ENCODE data around the gene RFX5. TPM values are rescaled to one million over a fixed set of nuclear protein-coding genes. Genes with fewer than 3 reads are reported as not detected.

Gene RFX5
- total RNA-seq, 1 experiment from 2014 or later: 72.7 TPM

GRCh38 chr1:151343587-151343986, 3.5 kb downstream of the RFX5 start:
- H3K79me2 ChIP-seq (ENCODE audit: insufficient read depth, low read length): peaks cover 1% of the 10 kb centered on the region; the same call in 1 of the 2 replicates
- no peak overlapping the region for H3K9ac ChIP-seq (ENCODE audit: extremely low read depth, insufficient read length, low read length)

More at GRCh38 chr1:151343587-151343986, 3.5 kb downstream of the RFX5 start:
- Histone ChIP-seq H3K18ac (ENCODE audit: insufficient read length, low read depth, low read length) (no peak overlapping the region), H3K23ac (ENCODE audit: insufficient read length, low read depth, low read length) (no peak overlapping the region), H2BK5ac (ENCODE audit: insufficient read length, low read length) (no peak overlapping the region), H2BK15ac (ENCODE audit: low read depth, low read length) (no peak overlapping the region), H3K9me3 (ENCODE audit: control insufficient read depth, low read depth, low read length) (no peaks in the 10 kb centered on the region), H4K91ac (ENCODE audit: insufficient read length, low read depth, low read length) (no peak overlapping the region), H3K27me3 (ENCODE audit: insufficient read depth, low read length) (no peaks in the 10 kb centered on the region), H2BK120ac (ENCODE audit: low read depth, low read length, poor library complexity, severe bottlenecking) (no peak overlapping the region), H2BK12ac (ENCODE audit: insufficient read length, low read depth, low read length) (no peak overlapping the region), H4K20me1 (ENCODE audit: control insufficient read depth, insufficient read depth, insufficient read length) (peaks cover 2% of the 10 kb centered on the region), H3K27ac (ENCODE audit: insufficient read length, low read depth, low read length) (no peak overlapping the region), H3K56ac (ENCODE audit: insufficient read length, low read depth, low read length) (no peak overlapping the region), H3T11ph (ENCODE audit: low read length) (no peak overlapping the region), H3K79me1 (ENCODE audit: insufficient read depth, low read depth, low read length, poor library complexity, severe bottlenecking) (peaks cover 9% of the 10 kb centered on the region), H3K14ac (ENCODE audit: insufficient read depth, low read length) (no peak overlapping the region), H2AFZ (ENCODE audit: low read length) (no peak overlapping the region), H2AK5ac (ENCODE audit: insufficient read length, low read length) (no peak overlapping the region), H4K5ac (ENCODE audit: insufficient read length, low read depth, low read length) (no peak overlapping the region), H2BK20ac (ENCODE audit: low read depth, low read length, poor library complexity, severe bottlenecking) (no peak overlapping the region), H3K4me2 (ENCODE audit: insufficient read depth, insufficient read length, low read length) (no peak overlapping the region), H3K4ac (ENCODE audit: low read depth, low read length) (no peak overlapping the region), H3K4me1 (ENCODE audit: insufficient read depth, low read length) (no peaks in the 10 kb centered on the region; the same call in 1 of the 2 replicates), H4K8ac (replicated peaks; ENCODE audit: insufficient read length, low read depth, low read length) (no peak overlapping the region), H3K23me2 (ENCODE audit: insufficient read length, low read depth, low read length, poor library complexity, severe bottlenecking) (peaks cover 11% of the 10 kb centered on the region)
- Mint-ChIP-seq H3K4me3 (no peak overlapping the region), H3K4me1 (peaks cover 21 to 28% of the 10 kb centered on the region in 2 experiments), H3K36me3 (ENCODE audit: insufficient read depth in 1 of 3, low read depth in 3 of 3) (peaks cover 28 to 47% (median 46%) of the 10 kb centered on the region in 3 experiments), H3K9me3 (no peaks in the 10 kb centered on the region), H3K27ac (no peak overlapping the region; a peak in 1 of 7 replicates), H3K27me3 (ENCODE audit: low read depth) (no peaks in the 10 kb centered on the region)
- WGBS (ENCODE audit: extremely low coverage, insufficient read length, low lambda C conversion rate): no CpG with 5 or more reads among the region's 9 CpGs
- no peak for TF ChIP-seq CTCF (conservative IDR thresholded peaks at IDR 0.05)
- no peak for DNase-seq

All from H9 (cell line).